ENCODE data around the gene LDLRAD1.

LDLRAD1 gene

GRCh38 chr1:54003249-54003646, 14.7 kb downstream of the LDLRAD1 start:
- no peak overlapping the region for H3K27ac ChIP-seq
- H3K79me2 ChIP-seq = no peaks in the 10 kb centered on the region
- H3K9me3 ChIP-seq (ENCODE audit: control insufficient read depth, low read length) = no peaks in the 10 kb centered on the region
- H3K4me3 ChIP-seq (ENCODE audit: low read depth, low read length) = no peak overlapping the region
- no peaks in the 10 kb centered on the region for H3K36me3 ChIP-seq (ENCODE audit: control insufficient read depth, insufficient read depth, low read length)
- H3K27me3 ChIP-seq (ENCODE audit: control insufficient read depth, insufficient read depth, low read length) = no peaks in the 10 kb centered on the region
- TF ChIP-seq CTCF (IDR thresholded peaks at IDR 0.05) = no peak
- no peaks in the 10 kb centered on the region for H3K4me1 ChIP-seq
- H3K9ac ChIP-seq = no peak overlapping the region
- no peak overlapping the region for H3K4me2 ChIP-seq (ENCODE audit: low read length)
- no peak overlapping the region for H2AFZ ChIP-seq

GRCh38 chr1:54002544-54003248, 15.3 kb downstream of the LDLRAD1 start:
- Histone ChIP-seq H3K4me3 (ENCODE audit: low read depth, low read length) (no peak overlapping the region), H2AFZ (no peak overlapping the region), H3K9me3 (ENCODE audit: control insufficient read depth, low read length) (no peaks in the 10 kb centered on the region), H3K36me3 (ENCODE audit: control insufficient read depth, insufficient read depth, low read length) (no peaks in the 10 kb centered on the region), H3K79me2 (no peaks in the 10 kb centered on the region), H3K4me1 (no peaks in the 10 kb centered on the region), H3K4me2 (ENCODE audit: low read length) (no peak overlapping the region), H3K9ac (no peak overlapping the region), H3K27me3 (ENCODE audit: control insufficient read depth, insufficient read depth, low read length) (no peaks in the 10 kb centered on the region), H3K27ac (no peak overlapping the region)
- no peak for TF ChIP-seq CTCF (IDR thresholded peaks at IDR 0.05)

GRCh38 chr1:54001591-54001990, 16.4 kb downstream of the LDLRAD1 start:
- no peak overlapping the region for H2AFZ ChIP-seq
- no peaks in the 10 kb centered on the region for H3K4me1 ChIP-seq
- no peaks in the 10 kb centered on the region for H3K36me3 ChIP-seq (ENCODE audit: control insufficient read depth, insufficient read depth, low read length)
- no peak overlapping the region for H3K4me2 ChIP-seq (ENCODE audit: low read length)
- H3K27me3 ChIP-seq (ENCODE audit: control insufficient read depth, insufficient read depth, low read length) = no peaks in the 10 kb centered on the region
- H3K4me3 ChIP-seq (ENCODE audit: low read depth, low read length) = no peak overlapping the region
- H3K9ac ChIP-seq = no peak overlapping the region
- no peak overlapping the region for H3K27ac ChIP-seq
- H3K79me2 ChIP-seq = no peaks in the 10 kb centered on the region
- no peak for TF ChIP-seq CTCF (IDR thresholded peaks at IDR 0.05)
- H3K9me3 ChIP-seq (ENCODE audit: control insufficient read depth, low read length) = no peaks in the 10 kb centered on the region

- Histone ChIP-seq H3K27ac (no peak overlapping the region), H3K4me3 (ENCODE audit: low read depth, low read length) (no peak overlapping the region), H3K4me2 (ENCODE audit: low read length) (no peak overlapping the region), H3K9ac (no peak overlapping the region), H2AFZ (no peak overlapping the region), H3K36me3 (ENCODE audit: control insufficient read depth, insufficient read depth, low read length) (no peaks in the 10 kb centered on the region), H3K79me2 (no peaks in the 10 kb centered on the region), H3K4me1 (no peaks in the 10 kb centered on the region), H3K27me3 (ENCODE audit: control insufficient read depth, insufficient read depth, low read length) (no peaks in the 10 kb centered on the region), H3K9me3 (ENCODE audit: control insufficient read depth, low read length) (no peaks in the 10 kb centered on the region)
- TF ChIP-seq CTCF (IDR thresholded peaks at IDR 0.05) = no peak
Observed at GRCh38 chr1:53999920-54000319, 18.1 kb downstream of the LDLRAD1 start.

GRCh38 chr1:53998223-53998622, 19.8 kb downstream of the LDLRAD1 start:
- Histone ChIP-seq H2AFZ (no peak overlapping the region), H3K27ac (no peak overlapping the region), H3K79me2 (no peaks in the 10 kb centered on the region), H3K4me1 (no peaks in the 10 kb centered on the region), H3K9me3 (ENCODE audit: control insufficient read depth, low read length) (no peaks in the 10 kb centered on the region), H3K9ac (no peak overlapping the region), H3K4me2 (ENCODE audit: low read length) (no peak overlapping the region), H3K4me3 (ENCODE audit: low read depth, low read length) (no peak overlapping the region), H3K36me3 (ENCODE audit: control insufficient read depth, insufficient read depth, low read length) (no peaks in the 10 kb centered on the region), H3K27me3 (ENCODE audit: control insufficient read depth, insufficient read depth, low read length) (no peaks in the 10 kb centered on the region)
- TF ChIP-seq CTCF (IDR thresholded peaks at IDR 0.05) = no peak
